Activated CD4-positive, alpha-beta T cell treated with anti-CD3 and anti-CD28 coated beads for 48 hours (primary cell): ENCODE measurements around the gene CATSPERZ.

ENCODE experiments used
- DNase-seq: peaks from one replicate; pipeline ENCODE4 v3.0.0-alpha.2; 2020

CATSPERZ gene

DNA sequence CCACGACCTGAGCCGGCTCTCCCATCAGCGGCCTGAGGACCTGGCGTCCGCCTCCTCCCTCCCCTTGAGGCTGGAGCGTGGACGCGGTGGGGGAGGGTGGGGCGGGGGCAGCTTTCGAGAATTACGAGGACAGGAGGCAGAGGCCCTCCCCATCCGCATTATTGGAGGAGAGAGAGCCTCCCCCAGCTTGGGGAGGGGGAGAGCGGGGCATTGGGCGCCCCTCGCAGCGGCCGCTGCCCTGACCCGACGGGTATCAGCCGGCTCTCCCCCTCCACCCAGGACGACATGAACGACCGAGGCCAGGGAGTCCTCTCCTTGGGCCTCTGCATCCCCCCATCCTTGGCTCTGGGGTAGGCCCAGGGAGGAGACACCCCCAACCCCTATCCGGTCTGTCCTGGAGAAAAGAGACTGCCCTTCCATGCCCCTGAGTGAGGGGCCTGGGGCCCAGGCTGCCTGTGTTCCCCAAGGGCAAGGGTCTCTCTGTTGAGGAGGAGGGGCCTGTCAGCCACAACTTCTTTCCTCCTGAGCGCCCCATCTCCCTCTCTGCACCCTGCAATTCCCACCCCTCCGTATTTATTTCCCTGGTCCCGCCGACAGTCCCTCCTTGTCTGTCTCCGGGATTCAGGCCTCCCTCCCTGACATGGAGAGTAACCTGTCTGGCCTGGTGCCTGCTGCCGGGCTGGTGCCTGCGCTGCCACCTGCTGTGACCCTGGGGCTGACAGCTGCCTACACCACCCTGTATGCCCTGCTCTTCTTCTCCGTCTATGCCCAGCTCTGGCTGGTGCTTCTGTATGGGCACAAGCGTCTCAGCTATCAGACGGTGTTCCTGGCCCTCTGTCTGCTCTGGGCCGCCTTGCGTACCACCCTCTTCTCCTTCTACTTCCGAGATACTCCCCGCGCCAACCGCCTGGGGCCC is 14.0 kb upstream of the CATSPERZ start:
- peak; percentile 47 for DNase-seq

DNA sequence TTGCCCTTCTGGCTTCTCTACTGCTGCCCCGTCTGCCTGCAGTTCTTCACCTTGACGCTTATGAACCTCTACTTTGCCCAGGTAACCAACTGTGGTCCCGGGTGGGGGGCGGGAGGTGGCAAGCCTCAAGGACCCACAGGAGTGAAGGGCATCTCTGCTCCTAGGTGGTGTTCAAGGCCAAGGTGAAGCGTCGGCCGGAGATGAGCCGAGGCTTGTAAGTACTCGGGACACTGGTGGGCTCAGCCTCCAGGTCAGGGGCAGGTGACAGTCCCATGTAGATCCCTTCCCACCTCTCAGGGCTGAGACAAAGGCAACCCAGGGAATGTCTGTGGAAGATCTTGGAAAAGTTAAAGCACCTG is 13.4 kb upstream of the CATSPERZ start:
- DNase-seq, result no peak

DNA sequence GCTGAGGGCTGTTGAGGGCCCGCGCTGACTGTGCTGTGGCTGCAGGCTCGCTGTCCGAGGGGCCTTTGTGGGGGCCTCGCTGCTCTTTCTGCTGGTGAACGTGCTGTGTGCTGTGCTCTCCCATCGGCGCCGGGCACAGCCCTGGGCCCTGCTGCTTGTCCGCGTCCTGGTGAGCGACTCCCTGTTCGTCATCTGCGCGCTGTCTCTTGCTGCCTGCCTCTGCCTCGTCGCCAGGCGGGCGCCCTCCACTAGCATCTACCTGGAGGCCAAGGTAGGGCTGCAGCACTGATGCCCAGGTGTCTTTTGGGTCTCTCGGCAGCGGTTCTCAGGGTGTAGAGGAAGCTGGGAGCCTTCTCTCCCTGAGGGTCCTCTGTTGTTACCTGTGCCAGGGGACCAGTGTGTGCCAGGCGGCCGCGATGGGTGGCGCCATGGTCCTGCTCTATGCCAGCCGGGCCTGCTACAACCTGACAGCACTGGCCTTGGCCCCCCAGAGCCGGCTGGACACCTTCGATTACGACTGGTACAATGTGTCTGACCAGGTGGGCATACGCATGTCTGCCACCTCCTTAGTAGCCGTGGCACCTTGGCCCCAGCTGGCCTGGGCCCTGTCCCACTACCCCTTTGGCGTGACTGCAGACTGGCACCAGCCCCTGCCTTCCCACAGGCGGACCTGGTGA is 12.3 kb upstream of the CATSPERZ start:
- no peak for DNase-seq

DNA sequence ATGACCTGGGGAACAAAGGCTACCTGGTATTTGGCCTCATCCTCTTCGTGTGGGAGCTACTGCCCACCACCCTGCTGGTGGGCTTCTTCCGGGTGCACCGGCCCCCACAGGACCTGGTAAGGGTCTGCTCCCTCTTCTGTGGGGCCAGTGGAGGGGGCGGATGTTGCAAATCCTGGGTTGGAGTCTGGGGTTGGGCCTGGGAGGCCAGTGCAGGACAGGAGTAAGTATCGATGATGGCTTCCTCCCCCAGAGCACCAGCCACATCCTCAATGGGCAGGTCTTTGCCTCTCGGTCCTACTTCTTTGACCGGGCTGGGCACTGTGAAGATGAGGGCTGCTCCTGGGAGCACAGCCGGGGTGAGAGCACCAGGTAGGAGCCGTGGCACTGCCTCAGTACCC is 11.8 kb upstream of the CATSPERZ start:
- no peak for DNase-seq

DNA sequence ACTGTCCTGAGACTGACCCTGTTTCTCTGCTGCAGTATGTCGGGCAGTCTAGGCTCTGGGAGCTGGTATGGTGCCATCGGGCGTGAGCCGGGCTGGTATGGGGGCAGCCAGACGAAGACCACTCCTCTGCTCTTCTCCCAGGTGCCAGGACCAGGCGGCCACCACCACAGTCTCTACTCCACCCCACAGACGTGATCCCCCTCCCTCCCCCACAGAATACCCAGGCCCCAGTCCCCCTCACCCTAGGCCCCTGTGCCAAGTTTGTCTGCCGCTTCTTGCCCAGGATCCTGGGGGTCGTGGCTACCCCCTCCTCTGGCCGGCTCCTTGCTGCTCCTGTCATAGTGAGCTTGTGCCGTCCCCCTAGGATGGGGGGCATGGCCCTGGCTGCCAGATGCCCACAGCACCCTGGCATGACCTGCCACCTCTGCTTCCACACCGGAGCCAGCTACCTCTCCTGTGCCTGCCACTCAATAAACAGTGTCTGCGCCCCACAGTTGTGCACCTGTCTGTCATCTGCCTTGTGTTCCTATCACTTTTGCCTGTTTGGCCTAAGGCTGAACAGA is 11.1 kb upstream of the CATSPERZ start:
- no peak for DNase-seq

DNA sequence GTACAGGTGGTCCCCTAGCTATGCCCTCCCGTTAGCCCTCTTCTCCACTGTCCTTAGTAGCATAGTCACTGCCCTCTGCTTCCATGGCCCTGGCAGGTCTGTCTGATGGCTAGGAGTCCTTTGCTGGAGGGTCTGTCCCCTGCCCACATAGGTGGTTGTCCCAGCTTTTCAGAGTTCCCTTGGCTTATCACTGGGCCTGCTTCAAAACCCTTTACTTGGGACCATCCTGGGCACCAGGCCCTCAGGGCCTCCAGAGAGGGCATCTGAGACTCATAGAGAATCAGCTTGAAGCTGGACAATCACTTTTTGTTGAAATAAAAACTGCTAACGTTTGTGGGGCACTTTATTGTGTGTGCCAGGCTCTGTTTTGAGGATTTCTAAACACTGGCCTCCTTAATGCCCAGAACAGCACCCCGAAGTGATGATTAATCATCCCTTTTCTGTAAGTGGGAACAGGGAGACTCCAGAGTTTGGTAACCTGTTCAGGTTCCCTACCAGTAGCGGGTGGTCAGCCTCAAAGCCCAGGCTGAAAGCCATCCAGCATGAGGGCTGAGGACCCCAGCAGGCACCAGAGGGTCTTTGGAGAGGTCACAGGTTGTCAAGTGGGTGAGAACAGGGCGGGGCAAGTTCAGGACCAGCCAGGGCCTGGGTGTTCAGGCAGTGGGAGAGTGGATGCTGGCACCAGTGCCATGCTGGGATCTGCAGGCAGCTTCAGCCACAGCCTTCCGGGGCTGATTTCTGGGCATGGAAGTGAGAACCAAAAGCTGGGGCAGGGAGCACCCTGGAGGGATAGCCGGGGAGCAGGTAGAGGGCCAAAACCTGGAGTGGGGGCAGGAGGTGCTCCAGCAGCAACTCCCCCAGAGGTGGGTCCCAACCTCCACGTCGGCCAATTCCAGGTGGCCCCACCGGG is 9.6 kb upstream of the CATSPERZ start:
- DNase-seq, result no peak

DNA sequence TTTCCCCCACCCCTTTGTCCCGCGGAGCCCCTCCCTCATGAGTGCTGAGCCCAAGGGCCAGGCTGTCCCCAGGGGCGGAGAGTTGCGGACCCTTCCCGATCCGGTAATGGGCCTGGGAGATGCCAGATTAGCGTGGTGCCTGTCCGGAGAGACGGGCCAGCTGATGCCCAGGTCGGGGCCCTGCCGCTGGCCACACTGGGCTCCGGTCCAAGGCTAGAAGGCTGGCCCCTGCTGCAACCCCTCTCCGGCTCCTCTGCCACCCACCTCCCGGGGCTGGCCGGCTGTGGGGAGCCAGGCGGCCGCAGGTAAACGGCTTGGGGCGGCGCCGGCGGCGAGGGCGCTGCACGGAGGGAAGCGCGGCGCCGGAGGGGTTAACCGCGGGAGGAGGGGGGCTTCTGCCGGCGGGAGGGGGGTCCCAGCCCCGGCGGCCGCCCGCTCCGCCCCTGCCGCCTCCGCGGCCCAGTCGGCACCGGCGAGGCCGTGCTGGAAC is 8.9 kb upstream of the CATSPERZ start, which contains the start of gene KCNK4:
Gene KCNK4 (plus strand): TSS at position 41 of the 490 bp plus-strand sequence. CDS start 1,717 bp downstream, outside the sequence.
- DNase-seq, result no peak

DNA sequence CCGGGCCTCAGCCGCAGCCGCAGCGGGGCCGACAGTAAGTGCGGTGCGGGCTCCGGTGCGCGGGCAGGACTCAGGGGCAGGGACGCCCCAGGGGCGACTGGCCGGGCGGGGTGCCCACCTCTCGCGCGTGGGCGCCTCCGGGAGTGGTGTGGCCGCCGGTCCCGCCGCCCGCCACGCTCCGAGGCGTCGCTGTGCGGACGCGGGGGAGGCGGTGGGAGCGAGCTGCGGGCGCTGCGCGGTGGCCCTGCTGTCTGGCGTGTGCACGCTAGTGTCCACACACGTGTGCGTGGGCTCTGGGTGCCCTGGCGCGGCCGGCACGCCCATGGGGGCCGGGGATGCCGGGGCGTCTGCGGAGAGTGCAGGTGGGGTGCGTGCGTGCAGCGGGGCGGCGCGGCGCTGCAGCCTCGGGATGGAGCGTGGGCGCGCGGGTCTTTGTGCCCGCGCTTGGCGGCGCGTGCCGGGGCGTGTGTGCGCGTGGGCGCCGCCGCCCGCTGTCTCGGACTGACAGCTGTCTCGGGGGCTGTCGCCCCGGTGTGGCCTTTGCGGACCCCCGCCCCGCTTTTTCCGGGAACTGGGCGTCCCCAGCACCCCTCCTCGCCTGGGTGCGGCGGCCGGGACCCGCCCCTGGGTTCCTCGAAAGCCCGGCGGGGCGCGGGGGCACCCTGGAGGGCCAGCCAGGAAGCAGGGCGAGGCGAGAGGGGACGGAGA is 8.3 kb upstream of the CATSPERZ start:
- no peak for DNase-seq

DNA sequence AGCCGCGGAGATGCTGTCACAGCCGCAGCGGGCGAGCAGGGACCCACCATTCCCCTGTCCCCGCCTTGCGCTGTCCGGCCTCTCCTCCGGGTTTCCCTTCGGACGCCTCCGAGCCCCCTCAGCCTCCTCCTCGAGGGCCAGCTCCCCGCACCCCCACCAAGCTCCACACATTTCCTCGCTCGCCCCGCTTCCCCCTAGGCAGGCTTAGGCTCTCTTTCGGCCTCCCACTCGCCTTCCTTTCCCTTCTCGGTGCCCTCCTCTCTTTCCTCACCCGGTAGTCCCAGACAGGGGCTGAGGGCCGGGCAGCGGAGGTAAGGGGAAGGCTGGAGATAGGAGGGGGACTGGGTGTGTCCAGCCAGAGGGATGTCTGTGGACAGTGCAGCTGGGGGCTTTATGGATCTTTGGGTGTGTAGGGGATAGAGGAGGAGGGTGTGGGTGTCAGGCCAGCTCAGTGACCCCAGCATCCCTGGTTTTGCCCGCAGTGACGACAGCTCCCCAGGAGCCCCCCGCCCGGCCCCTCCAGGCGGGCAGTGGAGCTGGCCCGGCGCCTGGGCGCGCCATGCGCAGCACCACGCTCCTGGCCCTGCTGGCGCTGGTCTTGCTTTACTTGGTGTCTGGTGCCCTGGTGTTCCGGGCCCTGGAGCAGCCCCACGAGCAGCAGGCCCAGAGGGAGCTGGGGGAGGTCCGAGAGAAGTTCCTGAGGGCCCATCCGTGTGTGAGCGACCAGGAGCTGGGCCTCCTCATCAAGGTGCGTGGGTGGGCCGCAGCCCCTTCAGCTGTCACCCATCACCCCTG is 7.5 kb upstream of the CATSPERZ start:
- DNase-seq, result no peak

DNA sequence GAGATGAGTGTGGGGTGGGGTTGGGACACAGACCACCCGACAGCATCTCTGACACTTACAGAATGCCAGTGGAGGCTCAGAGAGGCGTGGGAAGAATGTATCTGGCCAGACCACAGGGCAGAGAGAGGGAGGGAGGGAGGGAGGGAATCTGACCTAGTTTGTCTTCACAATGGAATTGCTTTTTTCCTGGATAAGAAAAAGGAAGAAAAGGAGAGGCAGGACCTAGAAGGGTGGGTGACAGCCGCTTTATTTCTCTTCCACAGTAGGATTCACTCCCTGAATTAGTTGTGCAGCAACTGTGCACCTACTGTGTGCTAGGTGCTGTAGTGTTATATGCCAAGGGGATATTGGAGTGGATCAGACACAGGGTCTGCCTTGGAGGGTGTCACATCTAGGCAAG is 5.4 kb upstream of the CATSPERZ start:
- DNase-seq, result no peak

DNA sequence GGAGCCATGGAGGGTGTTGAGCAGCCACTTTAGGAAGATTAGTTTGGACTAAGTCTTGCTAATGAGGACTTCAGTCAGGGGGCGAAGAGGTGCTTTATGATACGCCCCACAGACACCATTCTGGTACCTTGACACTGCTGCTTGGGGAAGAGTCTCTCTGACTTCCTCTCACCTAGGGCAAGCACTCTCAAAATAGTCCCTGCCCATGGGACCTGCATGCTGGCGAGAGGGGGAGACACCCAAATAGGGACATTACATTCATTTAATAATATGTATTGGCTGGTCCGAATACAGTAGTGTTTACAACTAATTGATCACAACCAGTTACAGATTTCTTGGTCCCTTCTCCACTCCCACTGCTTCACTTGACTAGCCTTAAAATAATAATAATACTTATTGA is 4.4 kb upstream of the CATSPERZ start:
- DNase-seq, result no peak

DNA sequence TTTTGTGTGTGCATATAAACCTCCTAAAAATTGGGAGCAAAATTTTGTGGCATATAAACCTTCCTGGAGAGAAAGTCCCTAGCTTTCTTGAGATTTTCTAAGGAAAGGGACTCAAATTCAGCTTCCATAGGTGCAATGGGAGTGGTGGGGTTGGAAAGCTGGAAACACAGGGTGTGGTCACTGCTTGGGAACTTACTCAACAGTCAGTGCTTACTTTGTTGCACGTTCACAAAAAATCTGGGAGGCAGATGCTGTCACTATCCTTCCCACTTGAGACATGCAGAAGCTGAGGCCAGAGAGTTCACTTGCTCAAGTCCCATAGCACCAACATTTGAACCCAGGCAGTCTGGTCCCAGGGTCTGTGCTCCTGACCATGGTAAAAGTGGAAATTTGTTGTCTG is 3.9 kb upstream of the CATSPERZ start:
- DNase-seq, result no peak

DNA sequence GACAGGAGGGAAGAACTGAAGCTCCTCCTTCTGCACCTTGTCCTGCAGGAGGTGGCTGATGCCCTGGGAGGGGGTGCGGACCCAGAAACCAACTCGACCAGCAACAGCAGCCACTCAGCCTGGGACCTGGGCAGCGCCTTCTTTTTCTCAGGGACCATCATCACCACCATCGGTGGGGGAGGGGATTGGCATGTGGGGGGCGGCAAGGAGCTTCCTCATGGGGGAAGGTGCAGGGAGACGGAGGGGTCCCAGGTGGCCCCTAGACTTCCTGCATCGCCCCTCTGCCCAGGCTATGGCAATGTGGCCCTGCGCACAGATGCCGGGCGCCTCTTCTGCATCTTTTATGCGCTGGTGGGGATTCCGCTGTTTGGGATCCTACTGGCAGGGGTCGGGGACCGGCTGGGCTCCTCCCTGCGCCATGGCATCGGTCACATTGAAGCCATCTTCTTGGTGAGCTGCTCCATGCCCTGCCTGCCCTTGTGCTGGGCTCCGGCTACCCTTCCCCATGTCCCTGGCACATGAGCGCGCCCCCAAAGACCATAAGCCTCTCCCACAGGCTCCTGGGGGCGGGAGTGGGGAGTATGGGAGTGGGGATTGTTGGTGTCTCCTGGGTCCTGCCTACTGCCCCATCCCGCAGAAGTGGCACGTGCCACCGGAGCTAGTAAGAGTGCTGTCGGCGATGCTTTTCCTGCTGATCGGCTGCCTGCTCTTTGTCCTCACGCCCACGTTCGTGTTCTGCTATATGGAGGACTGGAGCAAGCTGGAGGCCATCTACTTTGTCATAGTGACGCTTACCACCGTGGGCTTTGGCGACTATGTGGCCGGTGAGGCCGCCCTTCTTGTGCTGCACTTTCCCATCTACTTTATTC is 3.1 kb upstream of the CATSPERZ start:
- no peak for DNase-seq

DNA sequence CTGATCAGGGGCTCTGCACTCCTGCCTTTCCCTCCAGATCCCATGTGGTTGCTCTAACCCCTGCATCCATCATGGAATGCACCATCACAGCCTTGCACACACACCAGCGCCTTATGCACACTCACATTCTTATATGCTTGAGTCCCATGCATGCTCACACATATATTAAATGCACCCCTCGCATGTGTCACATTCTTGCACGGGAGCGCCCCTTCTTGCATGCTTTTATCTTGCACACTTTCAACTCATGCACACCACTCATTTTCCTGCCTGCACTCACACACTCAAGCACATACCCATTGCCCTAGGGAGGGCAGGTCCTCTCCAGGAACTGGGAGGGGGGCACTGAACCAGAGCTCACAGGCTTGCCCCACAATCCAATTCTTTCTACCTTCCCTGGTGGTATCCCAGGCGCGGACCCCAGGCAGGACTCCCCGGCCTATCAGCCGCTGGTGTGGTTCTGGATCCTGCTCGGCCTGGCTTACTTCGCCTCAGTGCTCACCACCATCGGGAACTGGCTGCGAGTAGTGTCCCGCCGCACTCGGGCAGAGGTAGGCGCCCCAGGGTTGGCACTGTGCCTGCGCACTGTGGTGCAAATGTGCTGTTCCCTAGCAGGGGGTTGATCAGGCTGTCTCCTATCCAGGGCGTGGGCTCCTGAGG is 2.3 kb upstream of the CATSPERZ start:
- no peak for DNase-seq

DNA sequence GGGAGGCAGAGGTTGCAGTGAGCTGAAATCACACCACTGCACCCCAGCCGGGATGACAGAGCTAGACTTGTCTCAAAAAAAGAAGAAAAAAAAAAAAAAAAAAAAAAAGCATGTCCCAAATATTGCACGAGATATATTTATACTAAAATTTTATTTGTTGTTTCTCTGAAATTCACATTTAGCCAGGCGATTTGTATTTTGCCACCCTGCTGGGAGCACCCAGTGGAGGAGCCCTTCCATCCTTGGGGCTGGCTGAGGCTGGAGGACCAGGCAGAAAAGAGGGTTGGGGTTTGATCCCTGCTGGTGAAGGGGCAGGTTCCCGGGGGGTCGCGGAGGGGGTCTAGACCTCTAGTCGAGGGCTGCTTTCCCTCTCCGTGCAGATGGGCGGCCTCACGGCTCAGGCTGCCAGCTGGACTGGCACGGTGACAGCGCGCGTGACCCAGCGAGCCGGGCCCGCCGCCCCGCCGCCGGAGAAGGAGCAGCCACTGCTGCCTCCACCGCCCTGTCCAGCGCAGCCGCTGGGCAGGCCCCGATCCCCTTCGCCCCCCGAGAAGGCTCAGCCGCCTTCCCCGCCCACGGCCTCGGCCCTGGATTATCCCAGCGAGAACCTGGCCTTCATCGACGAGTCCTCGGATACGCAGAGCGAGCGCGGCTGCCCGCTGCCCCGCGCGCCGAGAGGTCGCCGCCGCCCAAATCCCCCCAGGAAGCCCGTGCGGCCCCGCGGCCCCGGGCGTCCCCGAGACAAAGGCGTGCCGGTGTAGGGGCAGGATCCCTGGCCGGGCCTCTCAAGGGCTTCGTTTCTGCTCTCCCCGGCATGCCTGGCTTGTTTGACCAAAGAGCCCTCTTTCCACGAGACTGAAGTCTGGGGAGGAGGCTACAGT is 952 bp upstream of the CATSPERZ start:
- no peak for DNase-seq

DNA sequence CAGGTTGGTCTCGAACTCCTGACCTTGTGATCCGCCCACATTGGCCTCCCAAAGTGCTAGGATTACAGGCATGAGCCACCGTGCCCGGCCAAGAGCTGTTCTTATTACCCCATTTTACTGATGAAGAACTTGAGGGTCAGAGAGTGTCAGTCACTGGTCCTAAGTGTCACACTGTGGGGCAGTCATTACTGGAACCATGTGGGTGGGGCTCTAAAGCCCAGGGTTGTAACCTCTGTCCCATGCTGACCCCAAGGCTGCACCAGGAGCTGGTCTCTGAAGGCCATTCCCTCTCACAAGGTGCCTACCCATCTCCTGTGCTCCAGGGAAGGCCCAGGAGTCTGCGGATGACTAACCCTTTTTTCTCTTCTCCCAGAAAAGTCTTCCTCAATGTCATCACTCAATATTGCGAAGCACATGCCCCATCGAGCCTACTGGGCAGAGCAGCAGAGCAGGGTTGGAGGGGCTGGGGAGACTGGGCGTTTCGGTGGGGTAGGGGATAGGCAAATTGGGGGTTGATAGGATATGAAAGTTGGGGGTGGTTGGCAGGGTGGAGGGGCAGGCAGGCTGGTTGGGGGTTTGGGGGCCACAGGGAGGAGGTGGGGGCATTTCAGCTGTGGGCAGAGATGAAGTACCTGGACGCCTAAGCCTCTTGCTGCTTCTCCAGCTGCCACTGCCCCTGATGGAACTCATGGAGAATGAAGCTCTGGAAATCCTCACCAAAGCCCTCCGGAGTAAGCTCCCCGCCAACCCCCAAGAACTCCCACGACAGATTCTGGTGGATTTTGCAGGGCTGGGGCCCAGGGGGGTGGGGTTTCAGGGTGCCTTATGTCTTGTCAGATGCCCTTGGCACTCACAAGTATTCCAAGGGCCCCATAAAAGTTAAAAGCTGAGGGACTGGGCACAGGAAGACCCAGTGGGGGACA is 3.2 kb downstream of the CATSPERZ start:
- DNase-seq, result no peak

DNA sequence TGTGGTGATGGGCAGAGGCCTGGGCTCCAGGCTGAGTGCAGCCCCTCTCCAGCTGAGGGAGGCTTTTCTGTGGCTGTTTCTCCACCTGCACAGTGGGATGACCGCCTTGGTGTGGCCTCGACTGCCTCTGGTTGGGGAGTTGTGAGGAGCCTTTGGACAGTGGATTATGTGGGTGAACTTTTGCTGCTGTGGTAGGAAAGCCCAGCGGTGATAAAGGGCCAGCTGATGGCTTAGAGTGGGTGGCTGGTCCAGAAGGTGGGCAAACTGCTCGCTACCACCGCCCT is 3.8 kb downstream of the CATSPERZ start:
- DNase-seq, result no peak
